WTC11 (cell line): ENCODE measurements around the gene CD180. TPM values are rescaled to one million over a fixed set of nuclear protein-coding genes. Genes with fewer than 3 reads are reported as not detected.

Experiments used
- ATAC-seq: fragments of 200-7000 bp; cut with Tn5 transposase; 2 replicates; pipeline ENCODE4 v1.10.0; 2021; ENCODE audit warnings: mild to moderate bottlenecking, moderate library complexity
- CTCF ChIA-PET: fragments of 300-600 bp; sonication (Branson Sonifier 250); formaldehyde crosslinking; loops from one replicate; lab custom pipeline; 2021; ENCODE audit warnings: antibody characterized with exemption; lab: Charles Lee
- POLR2A ChIA-PET: fragments of 350-600 bp; sonication (Branson Sonifier 250); formaldehyde crosslinking; loops from one replicate; lab custom pipeline; 2021; ENCODE audit warnings: antibody characterized with exemption; lab: Charles Lee
- DNase-seq: peaks from one replicate; pipeline ENCODE4 v3.0.0; 2021; ENCODE audit warnings: low spot score
- H3K27ac Mint-ChIP-seq: 2 replicates; pipeline ENCODE4 v1.8.0; 2021; ENCODE audit warnings: mixed read lengths
- H3K27me3 Mint-ChIP-seq: 2 replicates; pipeline ENCODE4 v1.8.0; 2021; ENCODE audit warnings: low read depth, mild to moderate bottlenecking, moderate library complexity, mixed read lengths
- H3K36me3 Mint-ChIP-seq: 2 replicates; pipeline ENCODE4 v1.8.0; 2021; ENCODE audit warnings: mixed read lengths
- H3K4me1 Mint-ChIP-seq: 2 replicates; pipeline ENCODE4 v1.8.0; 2022; ENCODE audit warnings: mixed read lengths
- H3K4me3 Mint-ChIP-seq: 2 replicates; pipeline ENCODE4 v1.8.0; 2021; ENCODE audit warnings: mild to moderate bottlenecking, moderate library complexity, mixed read lengths
- H3K9me3 Mint-ChIP-seq: 2 replicates; pipeline ENCODE4 v1.8.0; 2021; ENCODE audit warnings: mixed read lengths
- CREB1 ChIP-seq: sonication (generic); formaldehyde crosslinking; IDR thresholded peaks from 2 replicates; pipeline ENCODE4 v1.8.0; 2023; ENCODE audit warnings: mild to moderate bottlenecking, missing genetic modification reagents
- GRHL2 ChIP-seq: fragments of 250-450 bp; sonication (Bioruptor Pico); IDR thresholded peaks from 2 replicates; pipeline ENCODE4 v1.8.0; 2022; ENCODE audit warnings: mild to moderate bottlenecking, moderate library complexity; ENCODE audit not compliant: insufficient replicate concordance, severe bottlenecking
- HMGA2 ChIP-seq: fragments of 250-450 bp; sonication (Bioruptor Pico); IDR thresholded peaks from 2 replicates; pipeline ENCODE4 v1.4.0; 2021; ENCODE audit warnings: mild to moderate bottlenecking, moderate library complexity
- MYBL2 ChIP-seq: sonication (generic); formaldehyde crosslinking; IDR thresholded peaks from 2 replicates; pipeline ENCODE4 v1.8.1; 2023; ENCODE audit warnings: mild to moderate bottlenecking, moderate library complexity, missing genetic modification reagents
- NFE2L1 ChIP-seq: sonication (generic); formaldehyde crosslinking; IDR thresholded peaks from 2 replicates; pipeline ENCODE4 v1.8.1; 2023; ENCODE audit warnings: missing genetic modification reagents
- SMAD4 ChIP-seq: sonication (generic); formaldehyde crosslinking; IDR thresholded peaks from 2 replicates; pipeline ENCODE4 v1.8.0; 2022; ENCODE audit warnings: mild to moderate bottlenecking, missing genetic modification reagents
- TP53 ChIP-seq: sonication (generic); formaldehyde crosslinking; IDR thresholded peaks from 2 replicates; pipeline ENCODE4 v1.8.1; 2023; ENCODE audit warnings: mild to moderate bottlenecking, missing genetic modification reagents
- ZBTB21 ChIP-seq: sonication (generic); formaldehyde crosslinking; IDR thresholded peaks from 2 replicates; pipeline ENCODE4 v1.8.1; 2023; ENCODE audit warnings: mild to moderate bottlenecking, missing genetic modification reagents, borderline replicate concordance
- ZNF121 ChIP-seq: sonication (generic); formaldehyde crosslinking; IDR thresholded peaks from 2 replicates; pipeline ENCODE4 v1.8.0; 2023; ENCODE audit warnings: missing genetic modification reagents
- ZNF138 ChIP-seq: sonication (generic); formaldehyde crosslinking; conservative IDR thresholded peaks from 2 replicates; pipeline ENCODE4 v1.8.1; 2022; ENCODE audit warnings: mild to moderate bottlenecking, moderate library complexity, missing genetic modification reagents
- ZNF219 ChIP-seq: sonication (generic); formaldehyde crosslinking; IDR thresholded peaks from 2 replicates; pipeline ENCODE4 v1.8.0; 2023; ENCODE audit warnings: missing genetic modification reagents, mild to moderate bottlenecking, borderline replicate concordance
- ZNF317 ChIP-seq: sonication (generic); formaldehyde crosslinking; IDR thresholded peaks from 2 replicates; pipeline ENCODE4 v1.8.1; 2023; ENCODE audit warnings: low read depth, mild to moderate bottlenecking, moderate library complexity, missing genetic modification reagents, borderline replicate concordance
- ZNF416 ChIP-seq: fragments of 250-450 bp; sonication (Bioruptor Pico); IDR thresholded peaks from 2 replicates; pipeline ENCODE4 v1.9.0; 2021; ENCODE audit warnings: mild to moderate bottlenecking, inconsistent platforms
- total RNA-seq: library from RNA; stranded (reverse); gene quantifications from 3 replicates; pipeline ENCODE4 v1.2.3, GENCODE V29; 2021
- TF ChIP-seq, protein P1 (sequence below): sonication (generic); formaldehyde crosslinking; IDR thresholded peaks from 2 replicates; pipeline ENCODE4 v1.8.1; 2022; ENCODE audit warnings: low read depth, mild to moderate bottlenecking, moderate library complexity, missing genetic modification reagents, borderline replicate concordance
- TF ChIP-seq, protein P2 (sequence below): sonication (generic); formaldehyde crosslinking; IDR thresholded peaks from 2 replicates; pipeline ENCODE4 v1.8.0; 2022; ENCODE audit warnings: missing genetic modification reagents
- TF ChIP-seq, protein P3 (sequence below): sonication (generic); formaldehyde crosslinking; IDR thresholded peaks from 2 replicates; pipeline ENCODE4 v1.8.1; 2022; ENCODE audit warnings: mild to moderate bottlenecking, missing genetic modification reagents, moderate library complexity, borderline replicate concordance
- TF ChIP-seq, protein P4 (sequence below): sonication (generic); formaldehyde crosslinking; IDR thresholded peaks from 2 replicates; pipeline ENCODE4 v1.8.1; 2022; ENCODE audit warnings: low read depth, missing genetic modification reagents, borderline replicate concordance

CD180 gene
- total RNA-seq, 1 experiment from 2014 or later, result not detected

DNA sequence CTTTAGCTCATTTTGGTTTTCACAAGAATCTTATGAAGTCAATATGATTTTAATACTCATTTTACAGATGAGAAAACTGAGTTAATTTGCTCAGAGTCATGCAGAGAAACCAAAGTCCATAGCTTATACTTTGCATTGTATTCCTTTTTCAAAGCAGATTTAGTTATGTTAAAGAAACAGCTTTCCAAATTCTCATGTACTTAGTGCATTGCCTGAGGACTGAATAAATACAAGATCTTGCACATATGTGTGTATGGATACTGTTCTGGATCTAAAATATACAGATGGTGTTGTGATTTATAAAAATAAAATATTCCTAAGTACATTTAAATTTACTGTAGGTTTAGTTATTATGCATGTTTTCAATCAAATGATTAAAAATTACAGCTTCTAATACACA lies 43.5 kb upstream of the CD180 start:
- ATAC-seq, result no peak
- Mint-ChIP-seq H3K27me3 (peaks cover 5% of the 10 kb centered on the region; the same call in 1 of the 2 replicates), H3K9me3 (no peaks in the 10 kb centered on the region), H3K4me1 (peaks cover 4% of the 10 kb centered on the region; the same call in 1 of the 2 replicates), H3K4me3 (no peak overlapping the region), H3K36me3 (no peaks in the 10 kb centered on the region), H3K27ac (no peak overlapping the region)
- DNase-seq, result no peak
- POLR2A ChIA-PET, result no interaction called here
- TF ChIP-seq, protein P1, sequence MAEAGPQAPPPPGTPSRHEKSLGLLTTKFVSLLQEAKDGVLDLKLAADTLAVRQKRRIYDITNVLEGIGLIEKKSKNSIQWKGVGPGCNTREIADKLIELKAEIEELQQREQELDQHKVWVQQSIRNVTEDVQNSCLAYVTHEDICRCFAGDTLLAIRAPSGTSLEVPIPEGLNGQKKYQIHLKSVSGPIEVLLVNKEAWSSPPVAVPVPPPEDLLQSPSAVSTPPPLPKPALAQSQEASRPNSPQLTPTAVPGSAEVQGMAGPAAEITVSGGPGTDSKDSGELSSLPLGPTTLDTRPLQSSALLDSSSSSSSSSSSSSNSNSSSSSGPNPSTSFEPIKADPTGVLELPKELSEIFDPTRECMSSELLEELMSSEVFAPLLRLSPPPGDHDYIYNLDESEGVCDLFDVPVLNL (CRISPR knock-in tag), result no peak
- TF ChIP-seq HMGA2 (CRISPR knock-in tag) (no peak), ZNF138 (no peak)
- CTCF ChIA-PET, result interaction anchor here (0.6 to 1.1 kb wide), 2 partner anchors 74 to 1004 kb away, joined by 3 read pairs; no protein-coding TSS in a partner anchor

DNA sequence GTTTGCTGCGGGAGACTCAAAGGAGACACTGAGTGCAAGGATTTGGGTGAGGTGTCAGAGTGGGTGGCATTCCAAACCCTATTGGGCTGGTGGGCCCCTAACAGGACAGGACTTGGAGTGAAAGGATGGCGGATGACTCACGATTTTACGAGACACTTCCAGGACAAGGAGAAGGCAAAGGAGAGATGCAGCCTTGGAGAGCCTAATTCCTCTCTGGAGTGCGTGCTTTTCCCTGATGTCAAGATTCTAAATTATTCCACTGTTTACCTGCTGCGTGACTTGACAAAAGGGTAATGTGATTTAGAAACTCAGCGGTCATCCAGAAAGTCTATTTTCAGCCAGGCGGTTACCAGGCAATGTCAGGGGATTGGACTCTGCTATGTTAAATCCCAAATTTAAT lies 41.6 kb upstream of the CD180 start:
- no peak for DNase-seq
- CTCF ChIA-PET, result no interaction called here
- Mint-ChIP-seq H3K27me3 (peaks cover 12% of the 10 kb centered on the region), H3K27ac (no peak overlapping the region), H3K36me3 (no peaks in the 10 kb centered on the region), H3K9me3 (no peaks in the 10 kb centered on the region), H3K4me3 (no peak overlapping the region), H3K4me1 (peaks cover 7% of the 10 kb centered on the region)
- POLR2A ChIA-PET, result no interaction called here
- ATAC-seq, result no peak
- TF ChIP-seq, protein P2, sequence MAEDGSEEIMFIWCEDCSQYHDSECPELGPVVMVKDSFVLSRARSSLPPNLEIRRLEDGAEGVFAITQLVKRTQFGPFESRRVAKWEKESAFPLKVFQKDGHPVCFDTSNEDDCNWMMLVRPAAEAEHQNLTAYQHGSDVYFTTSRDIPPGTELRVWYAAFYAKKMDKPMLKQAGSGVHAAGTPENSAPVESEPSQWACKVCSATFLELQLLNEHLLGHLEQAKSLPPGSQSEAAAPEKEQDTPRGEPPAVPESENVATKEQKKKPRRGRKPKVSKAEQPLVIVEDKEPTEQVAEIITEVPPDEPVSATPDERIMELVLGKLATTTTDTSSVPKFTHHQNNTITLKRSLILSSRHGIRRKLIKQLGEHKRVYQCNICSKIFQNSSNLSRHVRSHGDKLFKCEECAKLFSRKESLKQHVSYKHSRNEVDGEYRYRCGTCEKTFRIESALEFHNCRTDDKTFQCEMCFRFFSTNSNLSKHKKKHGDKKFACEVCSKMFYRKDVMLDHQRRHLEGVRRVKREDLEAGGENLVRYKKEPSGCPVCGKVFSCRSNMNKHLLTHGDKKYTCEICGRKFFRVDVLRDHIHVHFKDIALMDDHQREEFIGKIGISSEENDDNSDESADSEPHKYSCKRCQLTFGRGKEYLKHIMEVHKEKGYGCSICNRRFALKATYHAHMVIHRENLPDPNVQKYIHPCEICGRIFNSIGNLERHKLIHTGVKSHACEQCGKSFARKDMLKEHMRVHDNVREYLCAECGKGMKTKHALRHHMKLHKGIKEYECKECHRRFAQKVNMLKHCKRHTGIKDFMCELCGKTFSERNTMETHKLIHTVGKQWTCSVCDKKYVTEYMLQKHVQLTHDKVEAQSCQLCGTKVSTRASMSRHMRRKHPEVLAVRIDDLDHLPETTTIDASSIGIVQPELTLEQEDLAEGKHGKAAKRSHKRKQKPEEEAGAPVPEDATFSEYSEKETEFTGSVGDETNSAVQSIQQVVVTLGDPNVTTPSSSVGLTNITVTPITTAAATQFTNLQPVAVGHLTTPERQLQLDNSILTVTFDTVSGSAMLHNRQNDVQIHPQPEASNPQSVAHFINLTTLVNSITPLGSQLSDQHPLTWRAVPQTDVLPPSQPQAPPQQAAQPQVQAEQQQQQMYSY, result no peak
- TF ChIP-seq ZNF317 (CRISPR knock-in tag) (no peak), ZBTB21 (CRISPR knock-in tag) (no peak), MYBL2 (CRISPR knock-in tag) (no peak), CREB1 (CRISPR knock-in tag) (no peak), GRHL2 (CRISPR knock-in tag) (no peak), ZNF416 (CRISPR knock-in tag) (no peak), TP53 (no peak), ZNF121 (CRISPR knock-in tag) (no peak), NFE2L1 (CRISPR knock-in tag) (no peak), SMAD4 (no peak), ZNF219 (CRISPR knock-in tag) (no peak)
- TF ChIP-seq, protein P3, sequence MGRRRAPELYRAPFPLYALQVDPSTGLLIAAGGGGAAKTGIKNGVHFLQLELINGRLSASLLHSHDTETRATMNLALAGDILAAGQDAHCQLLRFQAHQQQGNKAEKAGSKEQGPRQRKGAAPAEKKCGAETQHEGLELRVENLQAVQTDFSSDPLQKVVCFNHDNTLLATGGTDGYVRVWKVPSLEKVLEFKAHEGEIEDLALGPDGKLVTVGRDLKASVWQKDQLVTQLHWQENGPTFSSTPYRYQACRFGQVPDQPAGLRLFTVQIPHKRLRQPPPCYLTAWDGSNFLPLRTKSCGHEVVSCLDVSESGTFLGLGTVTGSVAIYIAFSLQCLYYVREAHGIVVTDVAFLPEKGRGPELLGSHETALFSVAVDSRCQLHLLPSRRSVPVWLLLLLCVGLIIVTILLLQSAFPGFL, result no peak
- TF ChIP-seq, protein P4, sequence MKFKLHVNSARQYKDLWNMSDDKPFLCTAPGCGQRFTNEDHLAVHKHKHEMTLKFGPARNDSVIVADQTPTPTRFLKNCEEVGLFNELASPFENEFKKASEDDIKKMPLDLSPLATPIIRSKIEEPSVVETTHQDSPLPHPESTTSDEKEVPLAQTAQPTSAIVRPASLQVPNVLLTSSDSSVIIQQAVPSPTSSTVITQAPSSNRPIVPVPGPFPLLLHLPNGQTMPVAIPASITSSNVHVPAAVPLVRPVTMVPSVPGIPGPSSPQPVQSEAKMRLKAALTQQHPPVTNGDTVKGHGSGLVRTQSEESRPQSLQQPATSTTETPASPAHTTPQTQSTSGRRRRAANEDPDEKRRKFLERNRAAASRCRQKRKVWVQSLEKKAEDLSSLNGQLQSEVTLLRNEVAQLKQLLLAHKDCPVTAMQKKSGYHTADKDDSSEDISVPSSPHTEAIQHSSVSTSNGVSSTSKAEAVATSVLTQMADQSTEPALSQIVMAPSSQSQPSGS, result no peak
